K562 (cell line): ENCODE data around the gene MMP24OS. TPM values are rescaled to one million over a fixed set of nuclear protein-coding genes. Genes with fewer than 3 reads are reported as not detected.

Experiments
- E2F3 ChIP-seq: fragments of 250-450 bp; sonication (Bioruptor Pico); IDR thresholded peaks from 2 replicates; pipeline ENCODE4 v1.4.0; 2020; ENCODE audit warnings: mild to moderate bottlenecking
- E2F8 ChIP-seq: fragments of 450-650 bp; IDR thresholded peaks from 2 replicates; pipeline ENCODE4 v1.7.1; 2018; ENCODE audit warnings: mild to moderate bottlenecking, low read depth; ENCODE audit not compliant: partially characterized antibody
- FOXM1 ChIP-seq, 2 experiments: fragments of 450-650 bp in 1 of 2; sonication (generic) in 1 of 2; formaldehyde crosslinking in 1 of 2; IDR thresholded peaks; 2 replicates each; pipeline versions ENCODE4 v1.6.1 to v1.9.0; 2017 to 2022; ENCODE audit warnings: low read depth in 2 of 2, mild to moderate bottlenecking in 2 of 2, missing genetic modification reagents in 1 of 2, moderate library complexity in 1 of 2
- LCOR ChIP-seq: sonication (generic); formaldehyde crosslinking; IDR thresholded peaks from 2 replicates; pipeline ENCODE4 v1.8.0; 2022; ENCODE audit warnings: mild to moderate bottlenecking, missing genetic modification reagents
- MTA1 ChIP-seq: fragments of 450-650 bp; IDR thresholded peaks from 2 replicates; pipeline ENCODE4 v1.6.1; 2017; ENCODE audit warnings: borderline replicate concordance
- MYC ChIP-seq, 2 experiments: fragments of 250-450 bp in 1 of 2; sonication (Bioruptor Pico) in 1 of 2; IDR thresholded peaks; 2 replicates each; pipeline versions ENCODE4 v1.5.1 to v1.6.1; 2012 to 2021; ENCODE audit warnings: low read depth in 2 of 2, borderline replicate concordance in 1 of 2, improper control_type of control experiment in 1 of 2, low read length in 1 of 2, mild to moderate bottlenecking in 1 of 2, moderate library complexity in 1 of 2
- NEUROD1 ChIP-seq: fragments of 150-350 bp; IDR thresholded peaks from 2 replicates; pipeline ENCODE4 v1.6.1; 2014; ENCODE audit warnings: borderline replicate concordance, low read length, low read depth; ENCODE audit not compliant: partially characterized antibody
- NR2C2 ChIP-seq, 2 experiments: fragments of 200-800 bp in 1 of 2; sonication (Bioruptor generic) in 1 of 2; sonication (generic) in 1 of 2; formaldehyde crosslinking in 1 of 2; IDR thresholded peaks; 2 replicates each; pipeline versions ENCODE4 v1.6.1 to v1.8.0; 2016 to 2022; ENCODE audit warnings: mild to moderate bottlenecking in 1 of 2, missing compliant biosample characterization in 1 of 2, missing genetic modification characterization in 1 of 2, missing genetic modification reagents in 1 of 2
- SNIP1 ChIP-seq: fragments of 450-650 bp; IDR thresholded peaks from 2 replicates; pipeline ENCODE4 v1.7.1; 2017; ENCODE audit warnings: low read depth, mild to moderate bottlenecking
- ZBTB8A ChIP-seq: fragments of 450-650 bp; IDR thresholded peaks from 2 replicates; pipeline ENCODE4 v1.6.1; 2018; ENCODE audit warnings: mild to moderate bottlenecking, moderate library complexity; ENCODE audit not compliant: partially characterized antibody
- ZNF224 ChIP-seq: sonication (generic); formaldehyde crosslinking; IDR thresholded peaks from 2 replicates; pipeline ENCODE4 v1.8.0; 2022; ENCODE audit warnings: mild to moderate bottlenecking, missing genetic modification reagents
- ZNF263 ChIP-seq: sonication (generic); formaldehyde crosslinking; IDR thresholded peaks from 2 replicates; pipeline ENCODE4 v1.8.0; 2022; ENCODE audit warnings: mild to moderate bottlenecking, missing genetic modification reagents, borderline replicate concordance
- ZNF586 ChIP-seq: fragments of 450-650 bp; formaldehyde crosslinking; conservative IDR thresholded peaks from 2 replicates; pipeline ENCODE4 v1.4.0; 2020; ENCODE audit warnings: mild to moderate bottlenecking, moderate library complexity
- ZNF639 ChIP-seq, 2 experiments: fragments of 200-800 bp in 1 of 2; sonication (Bioruptor generic) in 1 of 2; sonication (generic) in 1 of 2; formaldehyde crosslinking in 1 of 2; IDR thresholded peaks in 1 of 2; conservative IDR thresholded peaks in 1 of 2; 2 replicates each; pipeline versions ENCODE4 v1.5.0 to v1.6.1; 2016 to 2020; ENCODE audit warnings: missing compliant biosample characterization in 1 of 2, missing genetic modification characterization in 1 of 2, missing genetic modification reagents in 1 of 2
- ZNF79 ChIP-seq: fragments of 250-450 bp; sonication (Bioruptor Pico); IDR thresholded peaks from 2 replicates; pipeline ENCODE4 v1.4.0; 2020; ENCODE audit warnings: low read depth, mild to moderate bottlenecking, moderate library complexity
- polyA plus RNA-seq, 8 experiments: library from polyadenylated mRNA; depleted of rRNA in 4 of 8; stranded (reverse) in 5 of 8; unstranded in 3 of 8; fragments of >200 nt; fragmentation: Nextera tagmentation in 2 of 8; fragmentation: Illumina TruSeq in 1 of 8; extraction: Ambion mirVana in 2 of 8; extraction: Trizol in 1 of 8; gene quantifications; 2 replicates each; pipeline versions ENCODE4 v1.2.1 to v1.2.3, GENCODE V29; 2011 to 2014; ENCODE audit warnings: inconsistent platforms in 1 of 8, missing spikeins in 1 of 8
- total RNA-seq, 7 experiments: library from RNA; depleted of rRNA in 6 of 7; stranded (reverse); fragments of >200 nt in 6 of 7; fragmentation: Illumina TruSeq in 2 of 7; extraction: Trizol in 2 of 7; gene quantifications; 2 replicates each; pipeline versions ENCODE4 v1.2.1 to v1.2.3, GENCODE V29; 2011 to 2021; ENCODE audit warnings: low replicate concordance in 1 of 7
- TF ChIP-seq, protein P1 (sequence below): sonication (generic); formaldehyde crosslinking; IDR thresholded peaks from 2 replicates; pipeline ENCODE4 v1.8.0; 2022; ENCODE audit warnings: missing genetic modification reagents, mild to moderate bottlenecking, moderate library complexity, borderline replicate concordance
- TF ChIP-seq, protein P2 (sequence below): sonication (generic); IDR thresholded peaks from 2 replicates; pipeline ENCODE4 v1.6.1; 2016

MMP24OS gene
- total and polyA plus RNA-seq, 9 of the 15 experiments (the other 6 are each of a cell fraction or from before 2014, with no cell fraction given), result 0.92 to 41.5 (median 11.4) TPM

- no peak for TF ChIP-seq E2F8
- TF ChIP-seq, protein P1, sequence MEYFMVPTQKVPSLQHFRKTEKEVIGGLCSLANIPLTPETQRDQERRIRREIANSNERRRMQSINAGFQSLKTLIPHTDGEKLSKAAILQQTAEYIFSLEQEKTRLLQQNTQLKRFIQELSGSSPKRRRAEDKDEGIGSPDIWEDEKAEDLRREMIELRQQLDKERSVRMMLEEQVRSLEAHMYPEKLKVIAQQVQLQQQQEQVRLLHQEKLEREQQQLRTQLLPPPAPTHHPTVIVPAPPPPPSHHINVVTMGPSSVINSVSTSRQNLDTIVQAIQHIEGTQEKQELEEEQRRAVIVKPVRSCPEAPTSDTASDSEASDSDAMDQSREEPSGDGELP (CRISPR knock-in tag), result no peak
- no peak for TF ChIP-seq LCOR (CRISPR knock-in tag)
- TF ChIP-seq NEUROD1, result no peak
- TF ChIP-seq E2F3 (CRISPR knock-in tag), result 0 out of 2 replicates have a peak, but pooled peaks have one; percentile 48
- TF ChIP-seq ZNF224 (CRISPR knock-in tag), result no peak
- TF ChIP-seq, protein P2, sequence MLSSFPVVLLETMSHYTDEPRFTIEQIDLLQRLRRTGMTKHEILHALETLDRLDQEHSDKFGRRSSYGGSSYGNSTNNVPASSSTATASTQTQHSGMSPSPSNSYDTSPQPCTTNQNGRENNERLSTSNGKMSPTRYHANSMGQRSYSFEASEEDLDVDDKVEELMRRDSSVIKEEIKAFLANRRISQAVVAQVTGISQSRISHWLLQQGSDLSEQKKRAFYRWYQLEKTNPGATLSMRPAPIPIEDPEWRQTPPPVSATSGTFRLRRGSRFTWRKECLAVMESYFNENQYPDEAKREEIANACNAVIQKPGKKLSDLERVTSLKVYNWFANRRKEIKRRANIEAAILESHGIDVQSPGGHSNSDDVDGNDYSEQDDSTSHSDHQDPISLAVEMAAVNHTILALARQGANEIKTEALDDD, result peak; percentile 71
- TF ChIP-seq ZBTB8A, result no peak
- TF ChIP-seq NR2C2 (CRISPR knock-in tag; IDR thresholded peaks at IDR 0.05), result peak; percentile 74; the same call in 1 of the 2 replicates
- no peak for TF ChIP-seq NR2C2 (tag; IDR thresholded peaks at IDR 0.05)
- no peak for TF ChIP-seq ZNF263
- no peak for TF ChIP-seq ZNF639 (CRISPR knock-in tag; conservative IDR thresholded peaks at IDR 0.05 in 1 of 2, IDR thresholded peaks at IDR 0.05 in 1 of 2)
- TF ChIP-seq FOXM1 (IDR thresholded peaks at IDR 0.05; ENCODE audit: low read depth), result no peak
- TF ChIP-seq FOXM1 (CRISPR knock-in tag; IDR thresholded peaks at IDR 0.05; ENCODE audit: low read depth), result no peak
- TF ChIP-seq ZNF79 (CRISPR knock-in tag), result no peak
- TF ChIP-seq MTA1, result no peak
- TF ChIP-seq SNIP1, result no peak
- TF ChIP-seq MYC (IDR thresholded peaks at IDR 0.05; ENCODE audit: low read depth, low read length), result no peak
- no peak for TF ChIP-seq MYC (CRISPR knock-in tag; IDR thresholded peaks at IDR 0.05; ENCODE audit: borderline replicate concordance, low read depth)
- no peak for TF ChIP-seq ZNF586 (CRISPR knock-in tag)
Observed at GRCh38 chr20:35283441-35284266, 5.7 kb upstream of the MMP24OS start (continued).
